ACC112 (cell line): Measurements from ENCODE around the gene LRRC46.

ENCODE experiments used
- H2AFZ ChIP-seq: fragments of 200-600 bp; sonication (generic); one replicate; pipeline ENCODE4 v1.6.0; 2017; ENCODE audit warnings: antibody characterized with exemption, low read length; ENCODE audit not compliant: unreplicated experiment
- H3K27ac ChIP-seq: fragments of 200-600 bp; sonication (generic); 2 replicates; pipeline ENCODE4 v1.5.1; 2014; ENCODE audit warnings: low read depth, mild to moderate bottlenecking, antibody characterized with exemption, low read length, moderate library complexity
- H3K27me3 ChIP-seq: fragments of 200-600 bp; sonication (generic); 2 replicates; pipeline ENCODE4 v1.6.1; 2014; ENCODE audit warnings: mild to moderate bottlenecking, antibody characterized with exemption, low read length, moderate library complexity, mixed read lengths; ENCODE audit not compliant: insufficient read depth
- H3K36me3 ChIP-seq: fragments of 200-600 bp; sonication (generic); 2 replicates; pipeline ENCODE4 v1.6.1; 2016; ENCODE audit warnings: mild to moderate bottlenecking, antibody characterized with exemption, low read length, moderate library complexity, mixed read lengths; ENCODE audit not compliant: insufficient read depth
- H3K4me1 ChIP-seq: fragments of 200-600 bp; sonication (generic); one replicate; pipeline ENCODE4 v1.6.1; 2016; ENCODE audit warnings: low read length, mixed read lengths; ENCODE audit not compliant: insufficient read depth, unreplicated experiment, control insufficient read depth
- H3K4me3 ChIP-seq: fragments of 200-600 bp; sonication (generic); 2 replicates; pipeline ENCODE4 v1.5.1; 2014; ENCODE audit warnings: mild to moderate bottlenecking, low read depth, low read length
- H3K79me2 ChIP-seq: fragments of 200-600 bp; sonication (generic); one replicate; pipeline ENCODE4 v1.6.0; 2016; ENCODE audit warnings: low read length; ENCODE audit not compliant: control insufficient read depth, unreplicated experiment, insufficient read depth

Gene LRRC46

GRCh38 chr17:47834756-47835155 lies 3.3 kb downstream of the LRRC46 start:
- H3K79me2 ChIP-seq = peaks cover 16% of the 10 kb centered on the region
- H3K4me3 ChIP-seq = no peak overlapping the region
- H3K27ac ChIP-seq = no peak overlapping the region
- peaks cover 25% of the 10 kb centered on the region for H3K4me1 ChIP-seq
- no peaks in the 10 kb centered on the region for H3K27me3 ChIP-seq
- no peak overlapping the region for H2AFZ ChIP-seq
- no peaks in the 10 kb centered on the region; the same call in 1 of the 2 replicates for H3K36me3 ChIP-seq

- Histone ChIP-seq H3K4me3 (no peak overlapping the region), H3K79me2 (no peaks in the 10 kb centered on the region), H2AFZ (no peak overlapping the region), H3K27ac (no peak overlapping the region), H3K27me3 (no peaks in the 10 kb centered on the region), H3K36me3 (no peaks in the 10 kb centered on the region; the same call in 1 of the 2 replicates), H3K4me1 (peaks cover 18% of the 10 kb centered on the region)
These were observed 5.1 kb downstream of the LRRC46 start for GRCh38 chr17:47836601-47837000.

GRCh38 chr17:47837401-47838039 lies 6.0 kb downstream of the LRRC46 start:
- no peak overlapping the region for H2AFZ ChIP-seq
- peak overlapping the region; percentile 4; the same call in 1 of the 2 replicates for H3K27ac ChIP-seq
- no peak overlapping the region for H3K4me3 ChIP-seq

GRCh38 chr17:47838636-47839035 lies 7.2 kb downstream of the LRRC46 start:
- no peak overlapping the region for H3K4me3 ChIP-seq
- no peaks in the 10 kb centered on the region for H3K27me3 ChIP-seq
- no peaks in the 10 kb centered on the region; the same call in 1 of the 2 replicates for H3K36me3 ChIP-seq
- H3K4me1 ChIP-seq = peaks cover 15% of the 10 kb centered on the region
- no peak overlapping the region for H2AFZ ChIP-seq
- no peaks in the 10 kb centered on the region for H3K79me2 ChIP-seq
- H3K27ac ChIP-seq = no peak overlapping the region

More at GRCh38 chr17:47837401-47838039, 6.0 kb downstream of the LRRC46 start:
- H3K4me1 ChIP-seq = peaks cover 15% of the 10 kb centered on the region
- H3K27me3 ChIP-seq = no peaks in the 10 kb centered on the region
- H3K79me2 ChIP-seq = no peaks in the 10 kb centered on the region
- no peaks in the 10 kb centered on the region; the same call in 1 of the 2 replicates for H3K36me3 ChIP-seq

- Histone ChIP-seq H3K4me1 (peaks cover 15% of the 10 kb centered on the region), H3K36me3 (no peaks in the 10 kb centered on the region; the same call in 1 of the 2 replicates), H3K27ac (no peak overlapping the region), H3K27me3 (no peaks in the 10 kb centered on the region), H3K79me2 (no peaks in the 10 kb centered on the region), H2AFZ (no peak overlapping the region), H3K4me3 (no peak overlapping the region)
These were observed 7.6 kb downstream of the LRRC46 start for GRCh38 chr17:47839071-47839470.

GRCh38 chr17:47840001-47840741 lies 8.7 kb downstream of the LRRC46 start:
- no peaks in the 10 kb centered on the region; the same call in 1 of the 2 replicates for H3K36me3 ChIP-seq
- peaks cover 3% of the 10 kb centered on the region for H3K27me3 ChIP-seq
- no peaks in the 10 kb centered on the region for H3K79me2 ChIP-seq
- H2AFZ ChIP-seq = peak overlapping the region; percentile 96
- peak overlapping the region; percentile 91 for H3K4me3 ChIP-seq
- H3K4me1 ChIP-seq = peaks cover 15% of the 10 kb centered on the region
- no peak overlapping the region for H3K27ac ChIP-seq

- H3K36me3 ChIP-seq = no peaks in the 10 kb centered on the region; the same call in 1 of the 2 replicates
- H3K27me3 ChIP-seq = peaks cover 11% of the 10 kb centered on the region
- peak within 1 kb of the TSS; percentile 91 for H3K4me3 ChIP-seq
- H3K27ac ChIP-seq = no peak within 1 kb of the TSS
- H3K4me1 ChIP-seq = peaks cover 15% of the 10 kb centered on the region
- H2AFZ ChIP-seq = peak within 1 kb of the TSS; percentile 96
- no peaks in the 10 kb centered on the region for H3K79me2 ChIP-seq
These were observed 9.4 kb downstream of the LRRC46 start, which contains the start of gene SCRN2 for GRCh38 chr17:47840742-47841487. TSS of gene SCRN2 (minus strand) at chr17:47841273. CDS start at chr17:47840843, 430 bp downstream.

GRCh38 chr17:47841488-47842291 lies 10.2 kb downstream of the LRRC46 start:
- no peaks in the 10 kb centered on the region; the same call in 1 of the 2 replicates for H3K36me3 ChIP-seq
- peaks cover 18% of the 10 kb centered on the region for H3K27me3 ChIP-seq
- H3K79me2 ChIP-seq = no peaks in the 10 kb centered on the region
- peak overlapping the region; percentile 91 for H3K4me3 ChIP-seq
- H2AFZ ChIP-seq = peak overlapping the region; percentile 90
- H3K27ac ChIP-seq = no peak overlapping the region
- H3K4me1 ChIP-seq = peaks cover 15% of the 10 kb centered on the region

GRCh38 chr17:47843391-47843730 lies 11.9 kb downstream of the LRRC46 start:
- H3K27ac ChIP-seq = no peak overlapping the region
- H3K4me3 ChIP-seq = no peak overlapping the region
- peaks cover 5% of the 10 kb centered on the region for H3K4me1 ChIP-seq
- peaks cover 35% of the 10 kb centered on the region for H3K27me3 ChIP-seq
- no peaks in the 10 kb centered on the region for H3K36me3 ChIP-seq
- no peaks in the 10 kb centered on the region for H3K79me2 ChIP-seq
- H2AFZ ChIP-seq = no peak overlapping the region

GRCh38 chr17:47844227-47844626 lies 12.8 kb downstream of the LRRC46 start:
- H3K4me1 ChIP-seq = peaks cover 5% of the 10 kb centered on the region
- H3K27ac ChIP-seq = no peak overlapping the region
- H3K79me2 ChIP-seq = no peaks in the 10 kb centered on the region
- peaks cover 44% of the 10 kb centered on the region for H3K27me3 ChIP-seq
- no peak overlapping the region for H2AFZ ChIP-seq
- H3K4me3 ChIP-seq = no peak overlapping the region
- no peaks in the 10 kb centered on the region for H3K36me3 ChIP-seq
